ENCODE results near the gene TSPAN9. TPM values are rescaled to one million over a fixed set of nuclear protein-coding genes. Genes with fewer than 3 reads are reported as not detected.
A peak's percentile ranks its signal among the peaks of the same experiment; 100 is the strongest.

The TSPAN9 gene
- total and polyA plus RNA-seq, 4 donors: 17.4 to 62.9 (median 34.2) TPM

DNA sequence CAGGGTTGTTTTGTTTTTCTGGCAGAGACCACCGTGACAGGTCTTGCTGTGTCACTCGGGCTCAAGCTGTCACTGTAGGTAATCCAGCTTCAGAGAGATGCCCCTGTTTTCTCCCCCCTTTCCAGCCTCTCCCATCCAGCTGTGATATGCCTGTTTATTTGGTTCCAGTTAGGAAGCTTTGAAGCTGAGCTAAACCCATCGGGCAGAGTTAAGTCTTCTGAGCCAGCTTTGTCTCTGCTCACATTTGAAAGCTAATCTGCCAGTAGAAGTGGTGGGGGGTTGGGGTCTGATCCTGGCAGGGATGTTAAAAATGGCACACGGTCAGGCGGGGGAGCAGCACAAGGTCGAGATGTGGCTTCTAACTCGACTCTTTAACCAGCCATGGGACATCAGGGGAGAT is 130.0 kb downstream of the TSPAN9 start:
- Histone ChIP-seq H3K27me3 (ENCODE audit: control insufficient read depth in 4 of 4, insufficient read depth in 4 of 4, low read length in 3 of 4) (no peaks in the 10 kb centered on the region), H3K9ac (ENCODE audit: low read depth in 1 of 2, low read length in 2 of 2) (no peak overlapping the region), H3K4me1 (ENCODE audit: control insufficient read depth in 4 of 4, insufficient read depth in 4 of 4, low read length in 3 of 4) (peaks cover 0 to 10% (median 2%) of the 10 kb centered on the region in 4 donors), H3K9me3 (ENCODE audit: control insufficient read depth in 4 of 4, low read length in 3 of 4) (no peaks in the 10 kb centered on the region), H3K4me3 (ENCODE audit: low read depth in 1 of 3, low read length in 3 of 3) (no peak overlapping the region), H3K27ac (ENCODE audit: low read depth in 1 of 2, low read length in 2 of 2) (no peak overlapping the region), H3K36me3 (ENCODE audit: control insufficient read depth in 4 of 4, insufficient read depth in 3 of 4, low read depth in 1 of 4, low read length in 3 of 4) (peaks cover 0 to 7% (median 3%) of the 10 kb centered on the region in 4 donors)
- TF ChIP-seq, protein P1, sequence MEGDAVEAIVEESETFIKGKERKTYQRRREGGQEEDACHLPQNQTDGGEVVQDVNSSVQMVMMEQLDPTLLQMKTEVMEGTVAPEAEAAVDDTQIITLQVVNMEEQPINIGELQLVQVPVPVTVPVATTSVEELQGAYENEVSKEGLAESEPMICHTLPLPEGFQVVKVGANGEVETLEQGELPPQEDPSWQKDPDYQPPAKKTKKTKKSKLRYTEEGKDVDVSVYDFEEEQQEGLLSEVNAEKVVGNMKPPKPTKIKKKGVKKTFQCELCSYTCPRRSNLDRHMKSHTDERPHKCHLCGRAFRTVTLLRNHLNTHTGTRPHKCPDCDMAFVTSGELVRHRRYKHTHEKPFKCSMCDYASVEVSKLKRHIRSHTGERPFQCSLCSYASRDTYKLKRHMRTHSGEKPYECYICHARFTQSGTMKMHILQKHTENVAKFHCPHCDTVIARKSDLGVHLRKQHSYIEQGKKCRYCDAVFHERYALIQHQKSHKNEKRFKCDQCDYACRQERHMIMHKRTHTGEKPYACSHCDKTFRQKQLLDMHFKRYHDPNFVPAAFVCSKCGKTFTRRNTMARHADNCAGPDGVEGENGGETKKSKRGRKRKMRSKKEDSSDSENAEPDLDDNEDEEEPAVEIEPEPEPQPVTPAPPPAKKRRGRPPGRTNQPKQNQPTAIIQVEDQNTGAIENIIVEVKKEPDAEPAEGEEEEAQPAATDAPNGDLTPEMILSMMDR (IDR thresholded peaks at IDR 0.05; ENCODE audit: low read depth, low read length, missing input control): no peak
- TF ChIP-seq HNF4A (conservative IDR thresholded peaks at IDR 0.05): no peak
- TF ChIP-seq FOXA1 (IDR thresholded peaks at IDR 0.05): no peak
- no peak for TF ChIP-seq YY1 (IDR thresholded peaks at IDR 0.05)
- TF ChIP-seq REST (IDR thresholded peaks at IDR 0.05): no peak
- TF ChIP-seq FOXA2 (IDR thresholded peaks at IDR 0.05): no peak
- no peak for TF ChIP-seq RXRA (IDR thresholded peaks at IDR 0.05)
- TF ChIP-seq MAX (IDR thresholded peaks at IDR 0.05): no peak
- no peak for TF ChIP-seq HNF4G (IDR thresholded peaks at IDR 0.05)
- TF ChIP-seq, protein P2, sequence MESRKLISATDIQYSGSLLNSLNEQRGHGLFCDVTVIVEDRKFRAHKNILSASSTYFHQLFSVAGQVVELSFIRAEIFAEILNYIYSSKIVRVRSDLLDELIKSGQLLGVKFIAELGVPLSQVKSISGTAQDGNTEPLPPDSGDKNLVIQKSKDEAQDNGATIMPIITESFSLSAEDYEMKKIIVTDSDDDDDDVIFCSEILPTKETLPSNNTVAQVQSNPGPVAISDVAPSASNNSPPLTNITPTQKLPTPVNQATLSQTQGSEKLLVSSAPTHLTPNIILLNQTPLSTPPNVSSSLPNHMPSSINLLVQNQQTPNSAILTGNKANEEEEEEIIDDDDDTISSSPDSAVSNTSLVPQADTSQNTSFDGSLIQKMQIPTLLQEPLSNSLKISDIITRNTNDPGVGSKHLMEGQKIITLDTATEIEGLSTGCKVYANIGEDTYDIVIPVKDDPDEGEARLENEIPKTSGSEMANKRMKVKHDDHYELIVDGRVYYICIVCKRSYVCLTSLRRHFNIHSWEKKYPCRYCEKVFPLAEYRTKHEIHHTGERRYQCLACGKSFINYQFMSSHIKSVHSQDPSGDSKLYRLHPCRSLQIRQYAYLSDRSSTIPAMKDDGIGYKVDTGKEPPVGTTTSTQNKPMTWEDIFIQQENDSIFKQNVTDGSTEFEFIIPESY (IDR thresholded peaks at IDR 0.05): no peak
- no peak for TF ChIP-seq GABPA (IDR thresholded peaks at IDR 0.05 in 1 of 2, conservative IDR thresholded peaks at IDR 0.05 in 1 of 2)
- TF ChIP-seq RAD21 (IDR thresholded peaks at IDR 0.05): no peak
- no peak for TF ChIP-seq TAF1 (conservative IDR thresholded peaks at IDR 0.05)
- TF ChIP-seq NR2F2 (IDR thresholded peaks at IDR 0.05): no peak
- TF ChIP-seq, protein P3, sequence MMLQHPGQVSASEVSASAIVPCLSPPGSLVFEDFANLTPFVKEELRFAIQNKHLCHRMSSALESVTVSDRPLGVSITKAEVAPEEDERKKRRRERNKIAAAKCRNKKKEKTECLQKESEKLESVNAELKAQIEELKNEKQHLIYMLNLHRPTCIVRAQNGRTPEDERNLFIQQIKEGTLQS (IDR thresholded peaks at IDR 0.05): no peak
- DNase-seq (ENCODE audit: low spot score): no peak
- WGBS: 92% methylated on average over 7 of the region's 7 CpGs

DNA sequence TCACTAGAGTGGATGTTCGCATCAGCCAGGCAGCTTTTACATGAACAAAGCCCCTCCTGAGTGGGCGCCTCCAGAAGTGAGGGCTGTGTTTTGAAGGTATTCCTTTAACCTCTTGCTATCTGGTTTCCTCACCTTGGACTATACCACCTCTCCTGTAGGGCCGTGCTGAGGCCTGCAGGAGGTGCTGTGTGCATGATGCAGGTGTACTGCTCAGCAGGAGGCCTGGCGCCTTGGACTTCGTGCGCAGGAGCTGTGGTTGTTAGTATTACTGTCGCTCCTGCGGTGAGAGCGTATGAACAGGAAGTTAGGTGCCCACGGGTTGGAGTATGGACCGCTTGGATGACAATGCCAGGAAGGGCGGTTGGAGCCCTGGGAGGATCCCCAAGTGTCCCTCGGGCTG is 130.7 kb downstream of the TSPAN9 start:
- Histone ChIP-seq H3K9me3 (ENCODE audit: control insufficient read depth in 4 of 4, low read length in 3 of 4) (no peaks in the 10 kb centered on the region), H3K4me1 (ENCODE audit: control insufficient read depth in 4 of 4, insufficient read depth in 4 of 4, low read length in 3 of 4) (peaks cover 0 to 9% (median 2%) of the 10 kb centered on the region in 4 donors), H3K9ac (ENCODE audit: low read depth in 1 of 2, low read length in 2 of 2) (no peak overlapping the region), H3K36me3 (ENCODE audit: control insufficient read depth in 4 of 4, insufficient read depth in 3 of 4, low read depth in 1 of 4, low read length in 3 of 4) (peaks cover 0 to 6% (median 3%) of the 10 kb centered on the region in 4 donors), H3K27me3 (ENCODE audit: control insufficient read depth in 4 of 4, insufficient read depth in 4 of 4, low read length in 3 of 4) (no peaks in the 10 kb centered on the region), H3K27ac (ENCODE audit: low read depth in 1 of 2, low read length in 2 of 2) (no peak overlapping the region), H3K4me3 (ENCODE audit: low read depth in 1 of 3, low read length in 3 of 3) (no peak overlapping the region)
- WGBS: 79% methylated on average over 13 of the region's 13 CpGs
- no peak for DNase-seq (ENCODE audit: low spot score)
- TF ChIP-seq HNF4A (conservative IDR thresholded peaks at IDR 0.05): peak; percentile 43 to 69
- no peak for TF ChIP-seq FOXA1 (IDR thresholded peaks at IDR 0.05)
- TF ChIP-seq HNF4G (IDR thresholded peaks at IDR 0.05): peak; percentile 20
- peak; percentile 25 to 62 for TF ChIP-seq RAD21 (IDR thresholded peaks at IDR 0.05)
- TF ChIP-seq, protein P1 (IDR thresholded peaks at IDR 0.05; ENCODE audit: low read depth, low read length, missing input control): peak; percentile 12
- TF ChIP-seq SP1 (IDR thresholded peaks at IDR 0.05): no peak
- TF ChIP-seq, protein P3 (IDR thresholded peaks at IDR 0.05): no peak
- no peak for TF ChIP-seq FOXA2 (IDR thresholded peaks at IDR 0.05)

All from liver (tissue), 9 donors.